AG04450 (cell line): ENCODE measurements around the gene COL6A3. TPM values are rescaled to one million over a fixed set of nuclear protein-coding genes. Genes with fewer than 3 reads are reported as not detected.
A peak's percentile ranks its signal among the peaks of the same experiment; 100 is the strongest.
"Not testable (repeated sequence)": the region's sequence is repeated elsewhere in the genome, so short reads cannot be mapped to it uniquely, and the experiment has no call there.

ENCODE experiments used
- CTCF ChIA-PET: fragments of 300-600, 350-600 bp; formaldehyde crosslinking; extraction: SDS; loops from one replicate; lab custom pipeline; 2022; ENCODE audit warnings: antibody characterized with exemption, inconsistent platforms; lab: Charles Lee
- POLR2A ChIA-PET: fragments of 350-600 bp; formaldehyde crosslinking; extraction: SDS; loops from one replicate; lab custom pipeline; 2021; ENCODE audit warnings: antibody characterized with exemption, inconsistent platforms; lab: Yijun Ruan, JAX
- DNase-seq: peaks from one replicate; pipeline ENCODE4 v3.0.0-alpha.2; 2011; ENCODE audit warnings: low read depth, low spot score
- H3K27ac ChIP-seq: one replicate; pipeline ENCODE4 v1.5.1; 2012; ENCODE audit warnings: low read depth, low read length, control low read depth
- H3K27me3 ChIP-seq: one replicate; pipeline ENCODE4 v1.6.0; 2012; ENCODE audit warnings: low read length; ENCODE audit not compliant: control insufficient read depth, insufficient read depth
- H3K4me3 ChIP-seq: 2 replicates; pipeline ENCODE4 v1.5.1; 2011; ENCODE audit warnings: mild to moderate bottlenecking, low read depth, low read length, control low read depth
- H3K9me3 ChIP-seq: 2 replicates; pipeline ENCODE4 v1.5.1; 2012; ENCODE audit warnings: low read length; ENCODE audit not compliant: control insufficient read depth, insufficient read depth
- polyA plus RNA-seq: library from polyadenylated mRNA; depleted of rRNA; stranded (reverse); fragments of >200 nt; gene quantifications from 2 replicates; pipeline ENCODE4 v1.2.3, GENCODE V29; 2011
- TF ChIP-seq, protein P1 (sequence below): IDR thresholded peaks from 2 replicates; pipeline ENCODE4 v1.5.1; 2011; ENCODE audit warnings: low read depth, low read length, control low read depth, inconsistent platforms

COL6A3 gene
- polyA plus RNA-seq, 1 experiment, result 1,384 TPM

DNA sequence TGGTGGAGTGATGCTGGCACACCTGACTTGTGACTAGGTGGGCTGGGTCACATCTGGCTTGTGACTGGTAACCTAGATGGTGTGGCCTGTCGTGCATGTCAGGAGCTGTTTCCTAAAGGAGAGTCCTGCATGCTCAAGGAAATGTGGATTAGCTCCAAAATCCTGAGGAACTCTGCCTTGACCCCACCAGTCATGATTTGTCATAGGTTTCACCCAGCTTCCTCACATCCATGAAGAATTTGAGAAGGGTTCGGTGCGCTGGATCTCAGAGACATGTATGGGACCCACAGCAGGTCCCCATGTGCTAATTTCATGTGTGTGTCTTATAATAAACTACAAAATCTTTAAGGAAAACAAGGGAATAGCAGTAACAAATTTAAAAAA, 107.2 kb downstream of the COL6A3 start:
- no peaks in the 10 kb centered on the region for H3K27me3 ChIP-seq
- H3K9me3 ChIP-seq, result peaks cover 16% of the 10 kb centered on the region
- no peak overlapping the region for H3K4me3 ChIP-seq
- TF ChIP-seq, protein P1, sequence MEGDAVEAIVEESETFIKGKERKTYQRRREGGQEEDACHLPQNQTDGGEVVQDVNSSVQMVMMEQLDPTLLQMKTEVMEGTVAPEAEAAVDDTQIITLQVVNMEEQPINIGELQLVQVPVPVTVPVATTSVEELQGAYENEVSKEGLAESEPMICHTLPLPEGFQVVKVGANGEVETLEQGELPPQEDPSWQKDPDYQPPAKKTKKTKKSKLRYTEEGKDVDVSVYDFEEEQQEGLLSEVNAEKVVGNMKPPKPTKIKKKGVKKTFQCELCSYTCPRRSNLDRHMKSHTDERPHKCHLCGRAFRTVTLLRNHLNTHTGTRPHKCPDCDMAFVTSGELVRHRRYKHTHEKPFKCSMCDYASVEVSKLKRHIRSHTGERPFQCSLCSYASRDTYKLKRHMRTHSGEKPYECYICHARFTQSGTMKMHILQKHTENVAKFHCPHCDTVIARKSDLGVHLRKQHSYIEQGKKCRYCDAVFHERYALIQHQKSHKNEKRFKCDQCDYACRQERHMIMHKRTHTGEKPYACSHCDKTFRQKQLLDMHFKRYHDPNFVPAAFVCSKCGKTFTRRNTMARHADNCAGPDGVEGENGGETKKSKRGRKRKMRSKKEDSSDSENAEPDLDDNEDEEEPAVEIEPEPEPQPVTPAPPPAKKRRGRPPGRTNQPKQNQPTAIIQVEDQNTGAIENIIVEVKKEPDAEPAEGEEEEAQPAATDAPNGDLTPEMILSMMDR, result no peak
- peak overlapping the region; percentile 50 for H3K27ac ChIP-seq
- DNase-seq, result no peak
- ChIA-PET POLR2A (interaction anchor here (0.8 to 1.4 kb wide), 6 partner anchors 8 to 110 kb away, joined by 3 to 9 read pairs (median 4); no protein-coding TSS in a partner anchor), CTCF (interaction anchor here (1.3 kb wide), 1 partner anchor 15 kb away, joined by 5 read pairs; no protein-coding TSS in a partner anchor)

DNA sequence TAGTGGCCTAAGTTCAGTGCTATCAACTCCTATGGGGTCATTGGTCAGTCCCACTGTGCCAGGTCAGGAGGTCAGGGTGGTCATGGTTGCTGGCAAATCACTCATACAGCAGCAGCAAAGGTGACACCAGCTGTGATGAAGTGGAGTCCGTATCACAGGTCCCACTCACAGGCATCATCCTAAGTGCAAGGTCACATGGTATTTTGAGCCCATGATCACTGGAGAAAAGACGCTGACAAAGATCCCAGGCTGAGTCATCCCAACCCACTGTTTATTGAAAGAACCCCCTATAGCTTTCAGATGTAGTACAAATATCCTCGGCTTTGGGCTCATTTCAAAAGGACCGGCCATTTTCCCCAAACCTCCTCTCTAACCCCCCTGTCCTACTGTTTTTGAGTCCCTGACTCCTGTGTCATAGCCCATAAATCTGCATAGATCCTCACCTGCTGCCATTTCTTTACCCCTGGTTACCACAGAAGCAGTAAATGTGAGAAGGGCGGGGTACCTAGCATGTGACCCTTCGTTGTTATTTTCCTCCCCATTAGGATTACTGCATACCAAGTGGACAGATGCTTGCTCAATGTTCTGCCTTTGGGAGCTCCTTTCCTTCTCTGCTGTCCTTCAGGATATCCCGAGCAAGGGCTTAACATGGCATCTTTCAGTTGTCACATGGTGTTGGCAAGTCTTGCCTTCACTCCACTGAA, 107.7 kb downstream of the COL6A3 start:
- TF ChIP-seq, protein P1, result no peak
- ChIA-PET POLR2A (interaction anchor here (0.8 to 1.4 kb wide), 6 partner anchors 8 to 110 kb away, joined by 3 to 9 read pairs (median 4); no protein-coding TSS in a partner anchor), CTCF (interaction anchor here (1.3 kb wide), 1 partner anchor 15 kb away, joined by 5 read pairs; no protein-coding TSS in a partner anchor)
- no peak overlapping the region for H3K4me3 ChIP-seq
- H3K9me3 ChIP-seq, result peaks cover 16% of the 10 kb centered on the region
- H3K27me3 ChIP-seq, result no peaks in the 10 kb centered on the region
- peak overlapping the region; percentile 68 for H3K27ac ChIP-seq
- no peak for DNase-seq

DNA sequence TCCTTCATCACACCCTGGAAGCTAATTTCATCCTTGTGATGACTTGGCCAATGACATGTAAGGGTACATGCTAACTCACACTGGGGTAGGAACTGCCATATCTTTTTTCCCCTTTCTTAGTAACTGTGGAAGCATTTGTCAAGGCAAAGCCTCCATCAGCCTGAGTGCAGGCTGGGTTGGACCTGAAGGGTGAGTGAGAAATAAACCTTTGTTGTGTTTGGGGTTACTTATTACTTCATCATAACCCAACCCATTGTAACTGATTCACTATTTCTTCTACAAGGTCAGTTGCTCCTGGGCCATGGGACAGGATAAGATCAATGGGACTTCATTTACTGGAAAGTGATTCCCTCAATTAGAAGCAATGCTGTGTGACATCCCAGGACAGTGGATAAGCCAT, 108.4 kb downstream of the COL6A3 start:
- Histone ChIP-seq H3K9me3 (peaks cover 16% of the 10 kb centered on the region), H3K27me3 (no peaks in the 10 kb centered on the region), H3K4me3 (no peak overlapping the region), H3K27ac (peak overlapping the region; percentile 68)
- DNase-seq, result no peak
- CTCF ChIA-PET, result no interaction called here
- TF ChIP-seq, protein P1, result no peak
- POLR2A ChIA-PET, result interaction anchor here (1.4 kb wide), 1 partner anchor 9 kb away, joined by 3 read pairs; no protein-coding TSS in a partner anchor

DNA sequence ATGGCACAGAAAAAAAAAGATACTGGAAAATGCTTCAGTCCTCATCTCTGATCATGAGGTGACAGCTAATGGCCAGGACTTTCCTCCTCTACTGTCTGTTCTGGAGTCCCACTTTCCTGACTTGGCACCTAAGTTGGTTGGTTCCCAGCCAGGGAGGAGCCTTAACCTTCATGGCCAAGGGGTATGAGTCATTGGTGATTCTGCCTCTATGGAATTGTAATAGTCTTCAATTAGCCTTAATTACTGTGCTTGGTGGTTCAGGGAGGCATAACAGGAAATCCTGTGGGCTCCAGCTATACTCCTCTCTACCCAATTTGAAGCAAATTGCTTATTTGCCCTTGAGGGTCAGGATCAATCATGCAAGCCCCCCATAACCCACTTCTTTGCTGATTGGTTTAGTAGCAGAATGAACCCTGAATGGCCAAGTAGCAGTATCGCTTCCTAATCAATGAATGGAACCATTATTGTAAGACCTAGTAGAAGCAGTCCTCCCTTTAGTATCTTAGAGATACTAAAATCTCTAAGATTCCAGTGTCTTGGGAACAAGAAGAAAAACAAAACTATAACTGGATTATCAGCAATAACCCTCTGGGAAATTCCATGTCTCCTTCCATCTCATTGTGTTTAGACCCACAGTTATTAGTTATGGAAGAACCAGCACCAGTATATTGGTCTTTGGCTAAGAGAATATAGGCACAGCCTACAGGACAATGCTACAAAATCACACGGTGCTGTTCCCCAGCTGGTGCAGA, 109.0 kb downstream of the COL6A3 start:
- POLR2A ChIA-PET, result no interaction called here

DNA sequence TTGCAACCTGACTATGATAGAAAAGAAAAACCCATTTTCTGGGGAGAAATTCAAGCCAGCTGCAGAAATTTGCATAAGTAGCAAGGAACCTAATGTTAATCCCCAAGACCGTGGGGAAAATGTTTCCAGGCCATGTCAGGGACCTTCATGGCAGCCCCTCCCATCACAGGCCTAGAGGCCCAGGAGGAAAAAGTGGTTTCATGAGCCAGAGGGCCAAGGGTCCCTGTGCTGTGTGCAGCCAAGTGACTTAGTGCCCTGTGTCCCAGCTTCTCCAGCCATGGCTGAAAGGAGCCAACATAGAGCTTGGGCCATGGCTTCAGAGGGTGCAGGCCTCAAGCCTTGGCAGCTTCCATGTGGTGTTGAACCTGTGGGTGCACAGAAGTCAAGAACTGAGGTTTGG, 110.7 kb downstream of the COL6A3 start:
- H3K4me3 ChIP-seq, POLR2A ChIA-PET: not testable (repeated sequence)
- peaks cover 14% of the 10 kb centered on the region for H3K9me3 ChIP-seq

More for the DNA sequence above, 109.0 kb downstream of the COL6A3 start:
- Histone ChIP-seq H3K27ac (peak overlapping the region; percentile 32), H3K4me3 (no peak overlapping the region), H3K27me3 (no peaks in the 10 kb centered on the region), H3K9me3 (peaks cover 16% of the 10 kb centered on the region)
- DNase-seq, result no peak
- TF ChIP-seq, protein P1, result no peak
- CTCF ChIA-PET, result no interaction called here

More for the DNA sequence above, 110.7 kb downstream of the COL6A3 start:
- CTCF ChIA-PET, DNase-seq, H3K27ac ChIP-seq, H3K27me3 ChIP-seq: not testable (repeated sequence)
